HG03039 (cell line): ENCODE measurements around the gene VAV2.
"Not testable (repeated sequence)": the region's sequence is repeated elsewhere in the genome, so short reads cannot be mapped to it uniquely, and the experiment has no call there.

Source experiments
- ATAC-seq: cut with Tn5 transposase; IDR thresholded peaks from one replicate; pipeline ENCODE4 v1.9.1; 2021; ENCODE audit warnings: mild to moderate bottlenecking, moderate library complexity; ENCODE audit not compliant: unreplicated experiment

VAV2 gene

GRCh38 chr9:133763272-133764183, 228.6 kb downstream of the VAV2 start:
- ATAC-seq, result no peak

- no peak for ATAC-seq
These were observed 229.4 kb downstream of the VAV2 start for GRCh38 chr9:133762488-133763271.

GRCh38 chr9:133761641-133762248, 230.4 kb downstream of the VAV2 start:
- no peak for ATAC-seq

GRCh38 chr9:133760713-133761290, 231.3 kb downstream of the VAV2 start:
- no peak for ATAC-seq

GRCh38 chr9:133759946-133760345, 232.2 kb downstream of the VAV2 start:
- no peak for ATAC-seq

- ATAC-seq, result no peak
These were observed 232.8 kb downstream of the VAV2 start for GRCh38 chr9:133759146-133759900.

GRCh38 chr9:133758228-133758627, 233.9 kb downstream of the VAV2 start:
- no peak for ATAC-seq

GRCh38 chr9:133754688-133755227, 237.4 kb downstream of the VAV2 start:
- ATAC-seq, result no peak

- no peak for ATAC-seq
These were observed 237.9 kb downstream of the VAV2 start for GRCh38 chr9:133754187-133754586.

- no peak for ATAC-seq
These were observed 239.2 kb downstream of the VAV2 start for GRCh38 chr9:133752739-133753446.

GRCh38 chr9:133750982-133751649, 241.0 kb downstream of the VAV2 start:
- ATAC-seq, result no peak

- ATAC-seq, result no peak
These were observed 244.8 kb downstream of the VAV2 start for GRCh38 chr9:133747309-133747708.

GRCh38 chr9:133744528-133744927, 247.6 kb downstream of the VAV2 start:
- ATAC-seq, result not testable (repeated sequence)

- ATAC-seq, result no peak
These were observed 249.2 kb downstream of the VAV2 start for GRCh38 chr9:133742849-133743444.

GRCh38 chr9:133742251-133742650, 249.9 kb downstream of the VAV2 start:
- no peak for ATAC-seq

GRCh38 chr9:133741716-133742115, 250.4 kb downstream of the VAV2 start:
- ATAC-seq, result no peak

GRCh38 chr9:133740911-133741310, 251.2 kb downstream of the VAV2 start:
- ATAC-seq, result no peak

GRCh38 chr9:133739408-133740280, 252.5 kb downstream of the VAV2 start:
- no peak for ATAC-seq
